Activated T-helper 1 cell treated with anti-CD3 and anti-CD28 coated beads, Interleukin-12 subunit alpha, Interleukin-12 subunit beta, Interleukin-2, Interleukin-4 antibody, amounts not matched to agents 30 ng/mL and 10 ng/mL and 1 ng/mL, durations not matched to agents 14 hours and 24 hours and 36 hours (primary cell): ENCODE measurements around the gene ETV3L. TPM values are rescaled to one million over a fixed set of nuclear protein-coding genes. Genes with fewer than 3 reads are reported as not detected.
"Not testable (repeated sequence)": the region's sequence is repeated elsewhere in the genome, so short reads cannot be mapped to it uniquely, and the experiment has no call there.

Experiments used
- DNase-seq: peaks from one replicate; pipeline ENCODE4 v3.0.0; 2021; ENCODE audit warnings: low spot score
- H3K27ac Mint-ChIP-seq: one replicate; pipeline ENCODE4 v1.8.0; 2021; ENCODE audit warnings: mild to moderate bottlenecking, mixed read lengths
- H3K27me3 Mint-ChIP-seq: one replicate; pipeline ENCODE4 v1.8.0; 2022; ENCODE audit warnings: mild to moderate bottlenecking, moderate library complexity, mixed read lengths; ENCODE audit not compliant: insufficient read depth
- H3K36me3 Mint-ChIP-seq: one replicate; pipeline ENCODE4 v1.8.0; 2021; ENCODE audit warnings: low read depth, mixed read lengths
- H3K4me1 Mint-ChIP-seq: one replicate; pipeline ENCODE4 v1.8.0; 2021; ENCODE audit warnings: low read depth, mixed read lengths
- H3K4me3 Mint-ChIP-seq: one replicate; pipeline ENCODE4 v1.8.0; 2021; ENCODE audit warnings: mild to moderate bottlenecking, moderate library complexity, mixed read lengths
- H3K9me3 Mint-ChIP-seq: one replicate; pipeline ENCODE4 v1.8.0; 2021; ENCODE audit warnings: mixed read lengths
- intact Hi-C: fragments of 100-400 bp; cut with micrococcal nuclease; formaldehyde crosslinking; loops from one replicate; pipeline ENCODE4 v1.15.1; 2024
- total RNA-seq: library from RNA; stranded (reverse); gene quantifications from 2 replicates; pipeline ENCODE4 v1.2.3, GENCODE V29; 2022

ETV3L gene
- total RNA-seq, 1 donor from 2014 or later = not detected

DNA sequence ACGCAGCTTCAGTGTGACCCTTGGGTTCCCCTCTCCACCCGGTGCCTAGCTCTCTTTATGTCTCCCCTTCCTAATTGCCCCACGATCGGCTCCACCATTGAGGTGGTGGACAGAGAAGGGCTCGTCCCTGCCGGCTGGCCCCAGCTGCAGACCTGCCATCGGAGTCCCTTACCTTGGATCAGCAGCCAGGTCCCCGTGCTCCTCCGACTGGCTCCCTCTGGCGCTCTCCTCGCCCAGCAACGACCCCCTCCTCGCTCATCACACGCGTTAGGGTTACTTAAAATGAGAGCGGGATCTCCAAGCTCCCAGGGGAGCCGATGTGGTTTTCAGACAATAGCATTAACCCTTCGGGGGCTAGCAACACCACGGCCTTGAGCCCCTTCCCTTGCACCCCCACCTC is 8.1 kb upstream of the ETV3L start:
- Mint-ChIP-seq H3K4me1 (peaks cover 37% of the 10 kb centered on the region), H3K4me3 (no peak overlapping the region), H3K27me3 (peaks cover 40% of the 10 kb centered on the region), H3K9me3 (no peaks in the 10 kb centered on the region), H3K27ac (no peak overlapping the region), H3K36me3 (peaks cover 3% of the 10 kb centered on the region)
- intact Hi-C loops = no loop called here
- no peak for DNase-seq

DNA sequence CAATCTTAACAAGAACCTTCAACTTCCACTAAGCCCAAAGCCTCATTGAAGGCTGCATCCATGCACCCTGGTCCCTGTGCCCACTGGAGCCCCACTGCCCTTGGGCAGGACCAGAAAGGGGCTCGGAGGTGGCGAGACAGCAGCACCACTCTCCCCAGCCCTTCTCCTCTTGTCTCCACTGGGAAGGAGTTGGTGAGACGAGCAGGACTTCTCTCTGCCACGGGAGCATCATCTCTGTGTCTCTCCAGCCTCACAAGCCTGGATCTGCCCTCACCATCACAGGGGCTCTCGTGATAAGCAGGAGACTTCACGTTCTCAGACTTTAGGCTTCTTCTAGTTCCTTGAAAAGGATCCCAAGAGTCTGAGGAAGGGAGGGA is 7.2 kb upstream of the ETV3L start:
- Mint-ChIP-seq H3K4me3 (no peak overlapping the region), H3K36me3 (peaks cover 3% of the 10 kb centered on the region), H3K4me1 (peaks cover 32% of the 10 kb centered on the region), H3K9me3 (no peaks in the 10 kb centered on the region), H3K27ac (peak overlapping the region; percentile 41), H3K27me3 (peaks cover 37% of the 10 kb centered on the region)
- intact Hi-C loops = no loop called here
- no peak for DNase-seq

DNA sequence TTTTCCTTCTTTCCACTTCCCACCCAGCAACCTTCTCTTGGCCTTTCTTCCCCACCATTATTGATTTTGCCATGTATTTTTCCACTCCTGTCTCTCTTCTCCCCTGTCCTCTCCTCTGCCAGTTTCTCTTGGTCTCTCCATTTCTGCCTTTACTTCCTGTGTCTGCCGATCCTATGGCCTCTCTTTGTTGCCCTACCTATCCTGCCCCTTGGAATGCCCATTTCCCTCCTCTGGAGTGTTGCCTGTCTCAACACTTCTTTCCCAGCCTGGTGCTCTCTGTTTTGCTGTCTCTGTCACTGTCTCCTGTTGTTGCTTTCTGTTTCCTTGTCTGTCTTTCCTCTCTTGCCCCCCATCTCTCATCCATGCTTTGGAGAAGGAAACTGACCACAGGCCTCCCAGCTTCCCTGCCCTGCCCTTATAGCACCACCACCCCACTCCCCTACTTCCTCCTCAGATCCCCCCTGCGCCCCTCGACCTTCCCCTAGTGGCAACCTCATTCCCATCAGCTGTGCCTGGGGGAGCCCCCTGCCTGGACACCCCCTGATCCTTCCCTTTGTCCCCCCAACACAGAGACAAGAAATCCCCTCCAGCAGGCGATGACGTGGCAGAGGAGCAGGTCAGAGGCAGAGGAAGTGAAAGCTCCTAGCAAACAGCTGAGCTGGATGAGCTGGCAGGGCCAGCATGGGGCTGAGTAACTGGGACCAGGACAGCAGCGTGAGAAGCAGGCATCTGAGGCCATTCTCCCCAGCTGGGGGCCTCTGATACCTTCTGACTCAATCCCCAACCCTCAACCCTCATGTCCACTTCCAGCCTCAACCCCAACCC is 6.6 kb upstream of the ETV3L start:
- peak overlapping the region; percentile 19 for H3K4me3 Mint-ChIP-seq
- intact Hi-C loops = no loop called here
- H3K36me3 Mint-ChIP-seq = peaks cover 3% of the 10 kb centered on the region
- H3K9me3 Mint-ChIP-seq = no peaks in the 10 kb centered on the region
- H3K27ac Mint-ChIP-seq = peak overlapping the region; percentile 47
- H3K4me1 Mint-ChIP-seq = peaks cover 32% of the 10 kb centered on the region
- peak; percentile 28 for DNase-seq
- H3K27me3 Mint-ChIP-seq = peaks cover 34% of the 10 kb centered on the region

DNA sequence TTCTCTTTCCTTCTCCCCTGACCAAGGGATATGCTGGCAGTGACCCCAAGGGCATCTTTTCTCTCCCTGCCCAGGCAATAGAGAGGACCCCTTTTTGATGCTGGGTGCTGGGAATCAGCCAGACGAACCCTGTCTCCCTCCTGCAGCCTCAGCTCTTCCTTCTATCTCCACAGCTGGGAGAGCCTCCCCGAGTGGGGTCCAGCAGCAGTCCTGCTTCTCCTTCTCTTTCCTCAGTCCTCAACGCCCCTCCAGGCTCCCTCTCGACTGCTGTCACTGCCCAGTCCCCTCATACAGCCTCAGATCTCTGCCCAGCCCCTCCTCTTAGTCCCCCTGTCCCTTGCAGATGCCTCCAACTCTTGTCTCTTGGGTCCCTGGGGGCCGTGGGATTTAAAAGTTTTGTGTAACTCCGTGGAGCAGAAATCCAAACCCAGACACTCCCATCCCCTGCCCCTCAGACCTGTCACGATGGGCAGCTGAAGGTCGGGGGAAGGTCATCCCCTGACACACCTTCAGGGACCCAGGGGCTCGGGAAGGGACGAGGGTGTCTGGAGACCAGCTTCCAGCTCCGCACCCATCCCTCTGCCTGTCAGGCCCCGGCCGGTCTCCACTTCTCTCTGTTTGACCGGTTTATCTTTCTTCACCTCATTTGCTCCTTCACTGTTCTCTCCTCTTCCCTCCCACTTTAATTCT is 5.8 kb upstream of the ETV3L start:
- Mint-ChIP-seq H3K9me3 (no peaks in the 10 kb centered on the region), H3K4me3 (no peak overlapping the region), H3K27ac (no peak overlapping the region), H3K27me3 (peaks cover 33% of the 10 kb centered on the region), H3K4me1 (peaks cover 32% of the 10 kb centered on the region), H3K36me3 (peaks cover 3% of the 10 kb centered on the region)
- no peak for DNase-seq
- intact Hi-C loops = no loop called here

DNA sequence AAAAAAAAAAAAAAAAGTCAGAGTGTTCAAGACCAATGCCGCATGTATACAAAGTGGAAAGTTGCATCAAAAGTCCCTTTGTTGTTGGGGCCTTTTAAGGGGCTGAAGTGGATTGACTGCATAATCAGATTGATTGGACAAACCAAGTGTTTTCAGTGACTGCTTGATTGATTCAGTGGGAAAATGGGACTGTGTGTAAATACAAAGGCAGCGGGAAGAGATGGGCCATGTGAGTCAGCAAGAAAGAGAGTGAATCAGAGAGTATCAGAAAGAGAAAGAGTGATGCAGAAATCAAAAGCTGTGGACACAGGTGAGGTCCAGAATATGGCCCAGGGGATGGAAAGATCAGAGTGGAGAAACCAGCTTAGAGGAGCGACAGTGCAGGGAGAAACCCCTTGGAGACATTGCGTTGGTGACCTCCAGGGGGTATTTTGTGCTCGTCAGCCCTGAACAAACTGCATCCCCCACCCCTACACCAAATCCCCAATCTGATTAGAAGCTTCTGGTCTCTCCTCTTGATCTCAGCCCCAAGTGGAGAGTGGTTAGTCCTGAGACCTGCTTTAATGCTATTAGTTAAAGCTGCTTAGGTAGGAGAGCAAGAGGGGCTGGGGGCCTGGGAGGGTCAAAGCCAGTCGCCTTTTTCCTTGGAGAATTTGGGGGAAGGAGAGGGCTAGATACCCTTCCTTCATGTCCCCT is 5.1 kb upstream of the ETV3L start:
- H3K36me3 Mint-ChIP-seq = peaks cover 3% of the 10 kb centered on the region
- no peaks in the 10 kb centered on the region for H3K9me3 Mint-ChIP-seq
- no peak for DNase-seq
- intact Hi-C loops = no loop called here
- no peak overlapping the region for H3K4me3 Mint-ChIP-seq
- peaks cover 32% of the 10 kb centered on the region for H3K4me1 Mint-ChIP-seq
- no peak overlapping the region for H3K27ac Mint-ChIP-seq
- H3K27me3 Mint-ChIP-seq = peaks cover 31% of the 10 kb centered on the region

DNA sequence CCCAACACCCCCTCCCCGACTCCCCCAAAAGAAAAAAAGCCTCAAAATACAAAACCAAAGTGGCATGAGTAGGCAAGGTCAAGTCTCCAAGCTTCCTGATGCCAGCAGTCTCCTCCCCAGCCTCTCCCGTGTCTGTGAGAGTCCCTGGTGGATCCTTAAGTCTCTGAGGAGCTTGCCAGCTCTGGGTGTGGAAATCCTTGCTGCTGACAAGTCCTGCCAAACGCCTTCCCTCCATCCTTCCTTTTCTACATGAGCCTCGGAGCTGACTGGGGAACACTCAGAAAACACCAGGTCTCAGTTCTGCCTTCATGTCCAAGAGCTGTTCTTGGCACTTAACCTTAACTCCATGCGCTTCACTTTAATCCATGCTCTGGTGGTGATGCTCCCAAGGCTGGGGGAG is 3.7 kb upstream of the ETV3L start:
- Mint-ChIP-seq H3K27ac (no peak overlapping the region), H3K9me3 (no peaks in the 10 kb centered on the region), H3K4me3 (no peak overlapping the region), H3K36me3 (peaks cover 3% of the 10 kb centered on the region), H3K27me3 (peaks cover 31% of the 10 kb centered on the region), H3K4me1 (peaks cover 32% of the 10 kb centered on the region)
- DNase-seq = no peak
- intact Hi-C loops = no loop called here

DNA sequence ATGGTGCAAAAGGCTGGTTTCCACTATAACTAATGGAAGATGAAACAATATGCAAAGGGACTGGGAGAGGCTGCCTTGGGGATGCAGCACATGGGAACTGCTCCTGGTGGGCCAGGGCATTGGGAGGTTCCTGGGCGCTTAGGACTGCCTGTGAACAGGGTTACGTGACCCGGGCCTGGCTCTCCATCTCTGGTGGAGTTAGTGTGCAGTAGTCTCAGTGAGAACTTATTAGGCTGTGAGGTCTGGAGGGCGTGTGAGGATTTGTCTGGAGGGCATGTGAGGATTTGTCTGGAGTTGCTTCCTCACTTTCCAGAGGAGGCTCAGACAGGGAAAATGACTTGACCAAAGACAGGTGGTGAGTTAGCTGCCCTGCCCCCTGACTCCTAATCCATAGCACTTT is 1.5 kb upstream of the ETV3L start:
- Mint-ChIP-seq H3K4me1 (peaks cover 16% of the 10 kb centered on the region), H3K9me3 (no peaks in the 10 kb centered on the region), H3K36me3 (peaks cover 3% of the 10 kb centered on the region), H3K4me3 (no peak overlapping the region), H3K27ac (no peak overlapping the region), H3K27me3 (peaks cover 18% of the 10 kb centered on the region)
- DNase-seq = no peak
- intact Hi-C loops = no loop called here

DNA sequence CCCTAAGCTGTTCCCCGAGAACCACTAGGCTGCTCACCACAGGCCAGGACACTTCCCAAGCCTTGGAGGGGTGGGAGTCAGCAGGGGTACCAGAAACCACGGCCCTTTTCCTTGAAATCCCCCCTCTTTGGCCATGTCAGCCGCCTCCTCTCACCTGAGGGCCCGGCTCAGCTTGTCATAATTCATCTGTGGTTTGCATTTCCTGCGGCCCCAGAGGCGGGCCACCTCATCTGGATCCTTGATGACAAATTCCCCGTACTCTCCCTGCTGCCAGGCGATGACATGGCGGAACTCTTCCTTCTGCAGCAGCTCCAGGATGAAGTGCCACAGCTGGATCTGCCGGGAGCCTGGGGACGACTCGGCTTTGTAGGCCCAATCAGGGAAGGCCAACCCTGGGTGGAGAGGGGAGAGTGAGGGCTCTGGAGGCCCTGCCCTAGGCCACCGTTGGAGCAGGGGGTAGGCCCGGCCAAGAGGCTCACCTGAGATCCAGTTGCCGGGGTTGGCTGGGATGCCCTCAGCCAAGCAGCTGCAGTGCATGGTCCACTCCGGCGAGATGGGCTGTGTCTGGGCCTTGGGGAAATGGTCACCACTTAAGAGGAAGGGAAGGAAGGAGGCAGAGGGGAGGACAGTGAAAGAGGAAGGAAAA is 498 bp downstream of the ETV3L start:
- H3K9me3 Mint-ChIP-seq, H3K4me3 Mint-ChIP-seq, H3K4me1 Mint-ChIP-seq, H3K36me3 Mint-ChIP-seq, DNase-seq, H3K27ac Mint-ChIP-seq, intact Hi-C loops: not testable (repeated sequence)
- peaks cover 11% of the 10 kb centered on the region for H3K27me3 Mint-ChIP-seq

DNA sequence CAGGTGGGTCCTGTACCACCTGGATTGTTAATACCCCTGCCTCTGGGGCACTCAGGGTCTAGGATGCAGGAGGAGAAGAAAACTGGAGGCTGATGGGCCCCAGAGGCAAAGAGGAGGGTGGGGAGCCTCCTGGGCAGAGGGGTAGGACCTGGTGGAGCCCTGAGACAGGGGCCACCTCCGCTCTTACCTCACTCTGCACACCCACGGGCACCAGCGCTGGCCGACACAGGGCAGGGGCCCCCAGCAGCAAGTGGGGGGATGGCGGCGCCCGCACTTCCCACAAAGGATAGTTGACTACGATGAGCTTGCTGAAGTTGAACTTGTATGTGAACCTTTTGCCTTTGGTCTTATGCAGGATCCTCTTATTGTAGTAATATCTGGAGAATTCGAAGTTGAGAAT is 1.1 kb downstream of the ETV3L start:
- Mint-ChIP-seq H3K4me3 (no peak overlapping the region), H3K4me1 (no peaks in the 10 kb centered on the region), H3K27me3 (peaks cover 7% of the 10 kb centered on the region), H3K9me3 (no peaks in the 10 kb centered on the region), H3K27ac (no peak overlapping the region), H3K36me3 (no peaks in the 10 kb centered on the region)
- intact Hi-C loops = no loop called here
- no peak for DNase-seq

DNA sequence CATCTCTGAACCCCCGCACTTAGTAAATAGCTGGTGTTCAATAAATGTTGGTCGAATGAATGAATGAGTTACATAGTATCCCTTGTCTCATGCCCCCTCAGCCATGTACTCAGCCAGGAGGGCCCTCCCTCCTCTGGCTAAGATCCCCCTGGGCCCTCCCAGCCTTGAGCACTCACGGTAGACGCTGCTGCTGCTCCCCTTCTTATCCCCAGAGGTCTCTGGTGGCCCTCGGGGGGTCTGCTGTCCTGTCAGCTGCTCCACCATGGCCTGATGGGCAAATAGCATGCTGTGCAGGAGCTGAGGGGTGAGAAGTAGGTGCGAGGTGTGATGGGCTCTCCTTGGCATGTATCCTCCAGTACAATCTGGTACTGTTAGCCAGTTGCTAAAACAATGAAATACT is 1.9 kb downstream of the ETV3L start:
- Mint-ChIP-seq H3K27ac (no peak overlapping the region), H3K4me1 (no peaks in the 10 kb centered on the region), H3K4me3 (no peak overlapping the region), H3K27me3 (peaks cover 5% of the 10 kb centered on the region), H3K9me3 (no peaks in the 10 kb centered on the region), H3K36me3 (no peaks in the 10 kb centered on the region)
- DNase-seq = no peak
- intact Hi-C loops = no loop called here

DNA sequence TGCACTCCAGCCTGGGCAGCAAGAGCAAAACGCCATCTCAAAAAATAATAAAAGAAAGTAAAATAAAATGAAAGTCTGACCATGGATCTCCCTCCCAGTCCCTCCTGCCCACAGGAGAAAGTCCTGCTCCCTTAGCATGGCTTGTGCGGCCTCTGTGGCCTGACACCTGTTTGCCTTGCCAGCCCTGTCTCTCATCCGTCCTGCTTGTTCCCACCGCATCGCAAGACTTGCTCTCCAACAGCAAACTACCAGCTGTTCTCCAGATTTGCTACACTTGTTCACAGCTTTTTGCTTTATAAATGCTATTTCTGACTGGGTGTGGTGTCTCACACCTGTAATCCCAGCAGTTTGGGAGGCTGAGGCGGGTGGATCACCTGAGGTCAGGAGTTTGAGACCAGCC is 2.7 kb downstream of the ETV3L start:
- H3K27me3 Mint-ChIP-seq = peaks cover 4% of the 10 kb centered on the region
- no peaks in the 10 kb centered on the region for H3K4me1 Mint-ChIP-seq
- DNase-seq = no peak
- no peak overlapping the region for H3K27ac Mint-ChIP-seq
- intact Hi-C loops = no loop called here
- H3K9me3 Mint-ChIP-seq = no peaks in the 10 kb centered on the region
- no peaks in the 10 kb centered on the region for H3K36me3 Mint-ChIP-seq
- no peak overlapping the region for H3K4me3 Mint-ChIP-seq

DNA sequence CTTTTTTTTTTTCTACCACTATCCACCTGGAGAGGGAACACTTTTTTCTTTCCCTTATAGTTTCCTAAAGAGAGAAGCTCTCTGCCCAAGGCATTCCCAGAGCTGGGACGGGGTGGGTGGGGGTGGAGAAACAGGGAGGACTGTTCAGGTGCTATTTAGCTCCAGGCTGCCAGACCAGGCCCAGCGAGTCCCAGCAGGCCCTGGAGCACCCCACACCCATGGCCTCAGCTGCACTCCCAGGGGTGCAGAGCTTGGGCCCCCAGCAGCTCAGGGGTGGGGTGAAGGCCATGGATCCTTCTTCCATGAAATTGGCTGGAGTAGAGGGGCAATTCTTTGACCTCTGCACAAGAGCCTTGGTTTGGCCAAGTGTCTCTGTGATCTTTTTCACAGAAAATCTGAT is 4.1 kb downstream of the ETV3L start:
- Mint-ChIP-seq H3K9me3 (no peaks in the 10 kb centered on the region), H3K27me3 (peaks cover 1% of the 10 kb centered on the region), H3K4me1 (no peaks in the 10 kb centered on the region), H3K36me3 (no peaks in the 10 kb centered on the region), H3K4me3 (no peak overlapping the region), H3K27ac (no peak overlapping the region)
- intact Hi-C loops = no loop called here
- DNase-seq = no peak

DNA sequence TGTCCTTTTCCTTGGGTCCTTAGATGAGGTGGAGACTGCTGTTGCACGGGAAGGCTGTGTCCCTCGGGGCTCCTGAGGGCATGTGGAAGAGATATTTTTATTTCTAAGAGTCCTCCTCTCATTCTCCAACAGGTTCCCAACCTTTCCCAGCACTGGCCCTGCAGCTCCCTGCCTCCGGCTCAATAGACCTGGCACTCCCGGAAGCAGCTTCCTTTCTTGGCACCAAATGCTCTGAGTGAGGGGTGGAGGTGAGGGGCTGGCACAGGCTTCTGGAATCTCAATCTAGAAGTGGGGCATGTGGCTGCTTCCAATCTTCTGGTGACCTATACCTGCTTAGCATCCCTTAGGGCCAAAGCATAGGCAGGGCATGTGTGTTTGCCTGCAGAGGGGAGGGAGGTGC is 4.5 kb downstream of the ETV3L start:
- no peaks in the 10 kb centered on the region for H3K9me3 Mint-ChIP-seq
- intact Hi-C loops = no loop called here
- H3K27ac Mint-ChIP-seq = no peak overlapping the region
- peaks cover 4% of the 10 kb centered on the region for H3K4me1 Mint-ChIP-seq
- H3K4me3 Mint-ChIP-seq = no peak overlapping the region
- peaks cover 2% of the 10 kb centered on the region for H3K27me3 Mint-ChIP-seq
- no peak for DNase-seq
- no peaks in the 10 kb centered on the region for H3K36me3 Mint-ChIP-seq
